ENCODE measurements around the gene DEXI. TPM values are rescaled to one million over a fixed set of nuclear protein-coding genes. Genes with fewer than 3 reads are reported as not detected.
A peak's percentile ranks its signal among the peaks of the same experiment; 100 is the strongest.

Gene DEXI
- total RNA-seq, 4 donors from 2014 or later, result 106 to 133 (median 125) TPM

DNA sequence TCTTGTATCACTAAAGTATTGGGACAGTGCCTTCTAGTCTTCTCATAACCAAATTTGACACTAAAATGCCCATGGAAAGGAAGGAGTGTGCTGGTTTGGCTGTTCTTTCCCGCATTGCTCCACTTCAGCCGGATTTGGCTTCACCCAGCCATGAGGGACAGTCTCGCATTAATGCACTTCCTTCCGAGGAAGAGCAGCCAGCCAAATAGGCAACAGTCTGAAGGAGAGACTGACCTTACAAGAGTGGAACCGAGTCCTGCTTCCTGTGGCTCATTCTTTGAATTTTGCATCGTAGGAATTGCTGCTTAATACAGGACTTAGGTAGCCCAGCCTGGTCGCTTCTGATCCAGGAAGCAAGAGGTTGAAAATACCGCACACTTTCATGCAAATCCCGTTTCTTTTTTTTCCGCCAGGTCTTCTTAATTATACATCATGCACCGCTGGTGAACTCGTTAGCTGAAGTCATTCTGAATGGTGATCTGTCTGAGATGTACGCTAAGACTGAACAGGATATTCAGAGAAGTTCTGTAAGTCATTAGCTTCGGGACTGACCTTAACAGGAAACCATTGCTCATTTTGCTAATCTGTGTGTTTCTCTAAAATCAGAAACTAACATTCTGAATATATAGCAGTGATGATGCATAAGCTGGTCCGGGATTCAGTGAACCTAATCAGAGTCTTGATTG lies 40.3 kb upstream of the DEXI start:
- no peak overlapping the region for H3K4me3 ChIP-seq
- intact Hi-C loops (cut with DNase I), result loop anchor here (10.0 kb wide), 1 partner anchor 112 kb away; no protein-coding TSS in a partner anchor
- no peak for DNase-seq (ENCODE audit: extremely low spot score)
- H3K27ac ChIP-seq (replicated peaks in 1 of 4), result peak overlapping the region in 1 of 4 donors; percentile 23
- peaks cover 6 to 59% (median 32%) of the 10 kb centered on the region in 4 donors for H3K36me3 ChIP-seq
- H3K4me1 ChIP-seq, result peaks cover 6 to 39% (median 25%) of the 10 kb centered on the region in 4 donors
- no peaks in the 10 kb centered on the region for H3K9me3 ChIP-seq
- TF ChIP-seq, protein P1, sequence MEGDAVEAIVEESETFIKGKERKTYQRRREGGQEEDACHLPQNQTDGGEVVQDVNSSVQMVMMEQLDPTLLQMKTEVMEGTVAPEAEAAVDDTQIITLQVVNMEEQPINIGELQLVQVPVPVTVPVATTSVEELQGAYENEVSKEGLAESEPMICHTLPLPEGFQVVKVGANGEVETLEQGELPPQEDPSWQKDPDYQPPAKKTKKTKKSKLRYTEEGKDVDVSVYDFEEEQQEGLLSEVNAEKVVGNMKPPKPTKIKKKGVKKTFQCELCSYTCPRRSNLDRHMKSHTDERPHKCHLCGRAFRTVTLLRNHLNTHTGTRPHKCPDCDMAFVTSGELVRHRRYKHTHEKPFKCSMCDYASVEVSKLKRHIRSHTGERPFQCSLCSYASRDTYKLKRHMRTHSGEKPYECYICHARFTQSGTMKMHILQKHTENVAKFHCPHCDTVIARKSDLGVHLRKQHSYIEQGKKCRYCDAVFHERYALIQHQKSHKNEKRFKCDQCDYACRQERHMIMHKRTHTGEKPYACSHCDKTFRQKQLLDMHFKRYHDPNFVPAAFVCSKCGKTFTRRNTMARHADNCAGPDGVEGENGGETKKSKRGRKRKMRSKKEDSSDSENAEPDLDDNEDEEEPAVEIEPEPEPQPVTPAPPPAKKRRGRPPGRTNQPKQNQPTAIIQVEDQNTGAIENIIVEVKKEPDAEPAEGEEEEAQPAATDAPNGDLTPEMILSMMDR (IDR thresholded peaks at IDR 0.05), result no peak
- TF ChIP-seq POLR2AphosphoS5 (IDR thresholded peaks at IDR 0.05), result peak in 1 of 2 donors; percentile 27
- H3K27me3 ChIP-seq, result no peaks in the 10 kb centered on the region
- 79% methylated on average over 15 of the region's 15 CpGs for WGBS

DNA sequence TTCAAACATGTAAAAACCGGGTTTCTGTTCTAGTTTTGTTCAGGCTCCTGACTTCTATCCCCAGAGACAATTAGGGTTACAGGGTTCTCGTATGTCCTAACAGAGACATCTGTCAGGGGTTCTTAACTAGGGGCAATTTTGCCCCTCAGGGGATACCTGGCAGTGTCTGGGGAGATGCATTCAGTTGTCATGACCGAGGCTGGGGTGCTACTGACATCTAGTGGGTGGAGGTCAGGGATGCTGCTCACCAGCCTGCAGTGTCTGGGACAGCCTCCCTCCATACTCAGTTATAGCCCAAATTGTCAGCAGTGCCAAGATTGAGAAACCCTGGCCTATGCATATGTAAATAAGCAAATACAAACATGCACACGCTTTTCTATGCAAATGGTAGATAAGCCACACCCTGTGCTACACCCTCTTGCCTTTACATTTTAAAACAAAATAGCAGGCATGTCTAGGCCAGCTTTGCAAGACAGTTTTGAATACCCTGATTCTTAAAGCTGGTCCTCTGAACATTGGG lies 39.5 kb upstream of the DEXI start:
- TF ChIP-seq, protein P1 (IDR thresholded peaks at IDR 0.05), result peak in 1 of 3 experiments; percentile 7
- no peak for TF ChIP-seq POLR2A (IDR thresholded peaks at IDR 0.05; ENCODE audit: low read depth)
- peak overlapping the region in 1 of 4 donors; percentile 84 for H3K27ac ChIP-seq (replicated peaks in 1 of 4)
- H3K9me3 ChIP-seq, result no peaks in the 10 kb centered on the region
- intact Hi-C loops (cut with DNase I), result loop anchor here (10.0 kb wide), 1 partner anchor 113 kb away; no protein-coding TSS in a partner anchor
- H3K4me1 ChIP-seq, result peaks cover 6 to 39% (median 25%) of the 10 kb centered on the region in 4 donors
- H3K27me3 ChIP-seq, result no peaks in the 10 kb centered on the region
- DNase-seq (ENCODE audit: extremely low spot score), result no peak
- peaks cover 6 to 66% (median 36%) of the 10 kb centered on the region in 4 donors for H3K36me3 ChIP-seq
- no peak overlapping the region for H3K4me3 ChIP-seq
- WGBS, result 99% methylated on average over 4 of the region's 4 CpGs

DNA sequence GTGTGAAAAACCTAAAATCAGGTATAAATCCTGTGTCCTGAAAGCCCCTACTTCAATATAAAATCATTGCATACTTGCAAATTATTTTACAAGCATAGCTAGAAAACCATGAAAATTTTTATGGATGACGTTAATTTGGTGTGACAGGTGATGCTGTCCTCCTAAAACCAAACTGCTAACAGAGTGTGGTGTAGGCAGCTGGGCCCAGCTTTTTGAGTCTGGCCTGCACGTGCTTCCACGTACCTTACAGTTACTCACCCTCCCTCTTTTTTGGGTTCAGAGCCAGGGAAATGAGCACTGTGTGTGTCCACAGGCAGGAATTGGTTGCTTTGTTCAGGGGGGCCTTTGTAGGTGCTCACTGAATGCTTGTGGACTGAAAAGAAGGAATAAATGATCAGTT lies 38.5 kb upstream of the DEXI start:
- H3K9me3 ChIP-seq, result no peaks in the 10 kb centered on the region
- H3K27me3 ChIP-seq, result no peaks in the 10 kb centered on the region
- H3K4me1 ChIP-seq, result peaks cover 6 to 39% (median 25%) of the 10 kb centered on the region in 4 donors
- no peak for DNase-seq (ENCODE audit: extremely low spot score)
- H3K36me3 ChIP-seq, result peaks cover 8 to 73% (median 43%) of the 10 kb centered on the region in 4 donors
- intact Hi-C loops (cut with DNase I), result loop anchor here (10.0 kb wide), 1 partner anchor 114 kb away; no protein-coding TSS in a partner anchor
- peak overlapping the region; percentile 78 to 84 (median 82) for H3K27ac ChIP-seq (replicated peaks in 1 of 4)
- no peak for TF ChIP-seq EP300 (IDR thresholded peaks at IDR 0.05)
- no peak for TF ChIP-seq POLR2A (IDR thresholded peaks at IDR 0.05; ENCODE audit: low read depth)
- TF ChIP-seq, protein P1 (IDR thresholded peaks at IDR 0.05), result no peak
- no peak for TF ChIP-seq POLR2AphosphoS5 (IDR thresholded peaks at IDR 0.05)
- no peak overlapping the region for H3K4me3 ChIP-seq
- WGBS, result 48% methylated on average over 3 of the region's 3 CpGs

DNA sequence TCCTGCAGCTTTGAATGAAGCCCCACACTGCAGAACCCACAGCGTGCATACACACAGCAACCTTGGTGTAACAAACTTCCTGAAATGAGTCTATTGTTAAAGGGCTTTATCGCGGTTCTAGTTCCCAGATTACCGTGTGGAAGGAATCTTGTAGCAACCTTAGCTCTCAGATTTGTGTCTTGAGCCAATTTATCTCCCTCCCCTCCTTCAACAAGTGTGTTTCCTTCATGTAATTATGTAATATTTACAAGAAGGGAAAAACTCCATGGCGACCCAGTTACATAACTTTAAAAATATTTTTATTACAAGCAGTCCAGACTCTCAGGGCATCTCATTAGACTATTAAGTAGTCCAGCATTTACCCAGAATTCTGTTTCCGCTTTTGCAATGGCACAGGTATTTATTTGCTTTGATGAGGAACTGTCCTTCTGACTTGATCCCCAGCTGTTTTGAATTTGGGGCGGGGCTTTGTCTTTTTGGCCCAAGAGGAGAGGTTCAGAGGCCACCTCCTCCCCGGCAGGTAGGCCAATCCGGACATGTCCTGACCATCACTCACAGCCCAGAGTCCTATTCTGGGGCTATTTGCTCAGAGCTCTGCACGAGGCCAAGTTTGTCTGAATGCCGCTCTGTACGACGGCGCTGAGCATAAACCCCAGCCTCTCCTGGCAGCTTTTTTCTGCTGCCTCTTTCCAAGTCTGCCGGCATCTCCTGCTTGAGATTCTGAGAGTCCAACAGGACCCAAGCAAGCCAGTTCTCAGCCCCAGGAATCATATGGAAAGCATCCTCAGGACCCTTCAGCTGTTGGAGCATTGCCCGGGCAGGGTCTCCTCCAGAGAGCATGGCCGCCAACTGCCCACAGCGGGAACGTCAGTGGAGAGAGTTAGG lies 37.7 kb upstream of the DEXI start:
- H3K4me3 ChIP-seq, result peak overlapping the region in 3 of 4 donors; percentile 7 to 14 (median 8)
- 44% methylated on average over 19 of the region's 19 CpGs for WGBS
- H3K36me3 ChIP-seq, result peaks cover 10 to 75% (median 47%) of the 10 kb centered on the region in 4 donors
- intact Hi-C loops (cut with DNase I), result loop anchor here (10.0 kb wide), 1 partner anchor 115 kb away; no protein-coding TSS in a partner anchor
- TF ChIP-seq POLR2AphosphoS5 (IDR thresholded peaks at IDR 0.05), result peak; percentile 55 to 63
- TF ChIP-seq, protein P1 (IDR thresholded peaks at IDR 0.05), result no peak
- peaks cover 6 to 39% (median 25%) of the 10 kb centered on the region in 4 donors for H3K4me1 ChIP-seq
- peak overlapping the region; percentile 78 to 84 (median 82) for H3K27ac ChIP-seq (replicated peaks in 1 of 4)
- H3K9me3 ChIP-seq, result no peaks in the 10 kb centered on the region
- no peak for DNase-seq (ENCODE audit: extremely low spot score)
- no peaks in the 10 kb centered on the region for H3K27me3 ChIP-seq

Data from esophagus muscularis mucosa (tissue), 4 donors.